CD8-positive, alpha-beta memory T cell (primary cell): ENCODE results near the gene MDN1. TPM values are rescaled to one million over a fixed set of nuclear protein-coding genes. Genes with fewer than 3 reads are reported as not detected.
"Not testable (repeated sequence)": the region's sequence is repeated elsewhere in the genome, so short reads cannot be mapped to it uniquely, and the experiment has no call there.

Experiments used
- CTCF ChIA-PET: fragments of 350-600 bp; sonication (Branson Sonifier 250); formaldehyde crosslinking; loops from one replicate; lab custom pipeline; 2021; ENCODE audit warnings: antibody characterized with exemption; lab: Charles Lee
- POLR2A ChIA-PET: fragments of 350-600 bp; sonication (Branson Sonifier 250); formaldehyde crosslinking; loops from one replicate; lab custom pipeline; 2021; ENCODE audit warnings: antibody characterized with exemption; lab: Charles Lee
- DNase-seq, 5 donors: peaks; one replicate each; pipeline versions ENCODE4 v3.0.0 to v3.0.0-alpha.2; 2020 to 2022; ENCODE audit warnings: mixed read lengths in 1 of 5
- H3K27ac ChIP-seq: one replicate; pipeline ENCODE4 v1.7.0; 2013; ENCODE audit warnings: low read depth, mild to moderate bottlenecking, low read length, moderate library complexity
- H3K27me3 ChIP-seq: 2 replicates; pipeline ENCODE4 v1.7.0; 2013; ENCODE audit warnings: low read length, mild to moderate bottlenecking; ENCODE audit not compliant: insufficient read depth, poor library complexity, severe bottlenecking
- H3K36me3 ChIP-seq: 2 replicates; pipeline ENCODE4 v1.7.0; 2013; ENCODE audit warnings: mild to moderate bottlenecking, low read length, moderate library complexity; ENCODE audit not compliant: insufficient read depth
- H3K4me1 ChIP-seq: 2 replicates; pipeline ENCODE4 v1.7.0; 2013; ENCODE audit warnings: mild to moderate bottlenecking, low read length, moderate library complexity; ENCODE audit not compliant: insufficient read depth
- H3K4me3 ChIP-seq: 2 replicates; pipeline ENCODE4 v1.7.0; 2013; ENCODE audit warnings: mild to moderate bottlenecking, low read length
- H3K9me3 ChIP-seq: 2 replicates; pipeline ENCODE4 v1.7.0; 2013; ENCODE audit warnings: mild to moderate bottlenecking, low read length
- H3K27ac Mint-ChIP-seq, 8 donors: one replicate each; pipeline ENCODE4 v1.8.0; 2020 to 2021; ENCODE audit warnings: mixed read lengths in 8 of 8, mild to moderate bottlenecking in 6 of 8, inconsistent platforms in 3 of 8, moderate library complexity in 3 of 8
- H3K27me3 Mint-ChIP-seq, 2 donors: one replicate each; pipeline ENCODE4 v1.8.0; 2020 to 2021; ENCODE audit warnings: mixed read lengths in 2 of 2, mild to moderate bottlenecking in 1 of 2, moderate library complexity in 1 of 2
- H3K36me3 Mint-ChIP-seq, 3 donors: one replicate each; pipeline ENCODE4 v1.8.0; 2020 to 2021; ENCODE audit warnings: mixed read lengths in 3 of 3, inconsistent platforms in 1 of 3, mild to moderate bottlenecking in 1 of 3
- H3K4me1 Mint-ChIP-seq, 3 donors: one replicate each; pipeline ENCODE4 v1.8.0; 2020 to 2021; ENCODE audit warnings: mixed read lengths in 3 of 3, inconsistent platforms in 1 of 3, mild to moderate bottlenecking in 1 of 3
- H3K4me3 Mint-ChIP-seq, 7 donors: one replicate each; pipeline ENCODE4 v1.8.0; 2020 to 2021; ENCODE audit warnings: mixed read lengths in 7 of 7, mild to moderate bottlenecking in 6 of 7, moderate library complexity in 4 of 7, inconsistent platforms in 2 of 7
- H3K9me3 Mint-ChIP-seq, 5 donors: one replicate each; pipeline ENCODE4 v1.8.0; 2020 to 2022; ENCODE audit warnings: mixed read lengths in 5 of 5, mild to moderate bottlenecking in 3 of 5, moderate library complexity in 2 of 5, inconsistent platforms in 1 of 5
- polyA plus RNA-seq: library from polyadenylated mRNA; unstranded; fragments of 300-500 nt; fragmentation: Illumina TruSeq; gene quantifications from one replicate; pipeline ENCODE4 v1.2.3, GENCODE V29; 2021
- total RNA-seq, 2 experiments: library from RNA; stranded (reverse); gene quantifications; one replicate each; pipeline ENCODE4 v1.2.3, GENCODE V29; 2021

MDN1 gene
- total and polyA plus RNA-seq, 3 experiments from 2014 or later = 8.6 to 63.6 (median 63.3) TPM

DNA sequence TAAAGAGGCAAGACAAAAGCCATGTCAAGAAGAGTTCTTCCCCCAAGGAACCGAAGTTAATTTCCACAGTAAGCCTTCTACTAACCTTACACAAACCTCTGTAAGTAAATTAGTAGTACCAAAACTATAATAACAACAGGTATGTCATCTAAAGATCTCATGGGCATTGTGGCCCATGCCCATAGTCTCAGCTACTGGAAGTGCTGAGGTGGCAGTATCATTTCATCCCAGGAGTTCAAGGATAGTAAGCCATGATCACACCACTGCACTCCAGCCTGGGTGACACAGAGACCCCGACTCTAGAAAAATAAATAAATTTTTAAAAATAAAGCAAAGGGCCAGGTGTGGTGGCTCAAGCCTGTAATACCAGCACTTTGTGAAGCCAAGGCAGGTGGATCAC, 29.2 kb downstream of the MDN1 start:
- no peaks in the 10 kb centered on the region for H3K9me3 ChIP-seq
- H3K4me1 ChIP-seq = peaks cover 25% of the 10 kb centered on the region
- H3K9me3 Mint-ChIP-seq = no peaks in the 10 kb centered on the region
- no peaks in the 10 kb centered on the region for H3K27me3 ChIP-seq
- H3K27ac Mint-ChIP-seq = no peak overlapping the region
- no peak overlapping the region for H3K27ac ChIP-seq
- H3K4me1 Mint-ChIP-seq = peaks cover 25 to 36% (median 27%) of the 10 kb centered on the region in 3 donors
- no peak overlapping the region for H3K4me3 Mint-ChIP-seq
- peaks cover 13 to 75% (median 27%) of the 10 kb centered on the region in 3 donors for H3K36me3 Mint-ChIP-seq
- peaks cover 32% of the 10 kb centered on the region for H3K36me3 ChIP-seq
- no peak for DNase-seq
- no peaks in the 10 kb centered on the region for H3K27me3 Mint-ChIP-seq
- H3K4me3 ChIP-seq = no peak overlapping the region
- CTCF ChIA-PET = no interaction called here
- POLR2A ChIA-PET = interaction anchor here (0.6 kb wide), 1 partner anchor 106 kb away, joined by 3 read pairs; no protein-coding TSS in a partner anchor

DNA sequence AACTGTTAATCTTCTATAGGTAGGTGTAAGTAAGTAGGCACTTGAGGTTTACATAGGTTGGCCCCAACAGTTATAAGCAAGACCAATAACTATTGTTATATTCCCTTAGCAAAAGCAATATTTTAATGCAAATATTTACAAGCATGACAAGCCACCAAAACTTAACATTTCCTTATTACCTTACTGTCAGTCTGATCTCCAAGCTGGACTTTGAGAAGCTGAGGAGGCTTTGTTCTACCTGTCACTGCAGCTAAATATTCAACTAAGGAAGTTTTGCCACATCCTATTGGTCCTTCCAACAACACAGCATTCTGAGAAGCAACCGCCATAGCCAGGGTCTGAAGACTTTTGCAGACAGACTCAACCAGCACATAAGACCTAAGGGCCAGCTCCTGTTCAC, 29.6 kb downstream of the MDN1 start:
- Histone ChIP-seq H3K36me3 (peaks cover 36% of the 10 kb centered on the region), H3K27ac (no peak overlapping the region), H3K9me3 (no peaks in the 10 kb centered on the region), H3K27me3 (no peaks in the 10 kb centered on the region), H3K4me3 (no peak overlapping the region), H3K4me1 (peaks cover 21% of the 10 kb centered on the region)
- Mint-ChIP-seq H3K4me3 (no peak overlapping the region), H3K27ac (peak overlapping the region in 1 of 8 donors; percentile 52), H3K9me3 (no peaks in the 10 kb centered on the region), H3K4me1 (peaks cover 21 to 31% (median 22%) of the 10 kb centered on the region in 3 donors), H3K27me3 (no peaks in the 10 kb centered on the region), H3K36me3 (peaks cover 17 to 75% (median 29%) of the 10 kb centered on the region in 3 donors)
- CTCF ChIA-PET = no interaction called here
- POLR2A ChIA-PET = no interaction called here
- DNase-seq = no peak

DNA sequence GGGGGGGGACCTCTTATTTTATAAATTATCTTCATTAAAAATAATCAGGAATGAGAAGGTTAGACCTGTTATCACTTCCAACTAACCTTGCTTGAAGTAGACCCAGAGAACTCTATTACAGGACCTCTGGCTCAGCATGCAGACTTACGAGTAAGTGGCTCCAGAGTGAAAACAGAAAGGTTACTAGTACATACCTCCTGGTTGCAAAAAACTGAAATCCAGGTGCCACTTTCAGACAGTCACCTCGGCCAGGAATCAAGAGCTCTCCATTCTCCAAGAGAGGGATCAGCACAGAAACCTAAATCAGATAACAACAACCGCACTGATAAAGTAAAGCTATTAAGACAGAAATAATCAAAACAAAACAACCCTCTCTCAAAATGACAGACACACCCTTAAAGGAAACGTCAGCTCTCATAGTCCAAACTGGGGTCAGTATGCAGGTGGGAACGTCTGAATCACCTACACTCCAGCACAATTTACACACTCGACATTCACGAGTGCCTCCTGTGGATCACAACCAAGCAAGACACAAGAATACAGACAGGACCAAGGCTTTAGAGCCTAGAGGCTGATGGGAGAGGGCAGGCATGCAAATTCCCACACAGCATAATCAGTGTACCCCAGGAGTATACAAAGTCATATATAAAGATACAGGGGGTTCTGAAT, 31.8 kb downstream of the MDN1 start:
- H3K36me3 Mint-ChIP-seq = peaks cover 33 to 79% (median 33%) of the 10 kb centered on the region in 3 donors
- Histone ChIP-seq H3K27me3 (no peaks in the 10 kb centered on the region), H3K9me3 (no peaks in the 10 kb centered on the region), H3K36me3 (peaks cover 32% of the 10 kb centered on the region), H3K4me3 (no peak overlapping the region), H3K4me1 (peaks cover under 1% of the 10 kb centered on the region), H3K27ac (no peak overlapping the region)
- no peak for DNase-seq
- CTCF ChIA-PET = no interaction called here
- POLR2A ChIA-PET = no interaction called here
- H3K27ac Mint-ChIP-seq = peak overlapping the region in 3 of 8 donors; percentile 35 to 77 (median 38)
- H3K4me3 Mint-ChIP-seq = no peak overlapping the region
- no peaks in the 10 kb centered on the region for H3K27me3 Mint-ChIP-seq
- peaks cover 0 to 9% (median under 1%) of the 10 kb centered on the region in 3 donors for H3K4me1 Mint-ChIP-seq
- peaks cover 0 to 5% (median 0%) of the 10 kb centered on the region in 5 donors for H3K9me3 Mint-ChIP-seq

DNA sequence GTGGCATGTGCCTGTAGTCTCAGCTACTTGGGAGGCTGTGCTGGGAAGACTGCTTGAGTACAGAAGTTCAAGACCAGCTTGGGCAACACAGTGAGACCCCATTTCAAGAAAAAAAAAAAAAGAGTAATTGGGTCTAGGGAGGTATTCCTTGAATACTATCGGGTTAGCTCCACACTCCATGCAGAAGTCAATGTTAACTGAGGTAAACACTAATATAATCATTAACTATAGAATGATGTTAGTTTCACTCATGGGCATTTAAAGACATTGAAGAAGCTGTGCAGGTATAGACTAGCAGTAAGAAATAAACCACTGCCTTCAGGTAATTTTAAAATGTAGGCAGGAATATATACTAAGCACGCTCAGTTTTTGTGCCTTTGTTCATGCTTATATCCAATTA, 32.6 kb downstream of the MDN1 start:
- H3K27ac Mint-ChIP-seq = peak overlapping the region in 1 of 8 donors; percentile 38
- H3K36me3 Mint-ChIP-seq = peaks cover 34 to 79% (median 36%) of the 10 kb centered on the region in 3 donors
- POLR2A ChIA-PET = no interaction called here
- H3K27me3 Mint-ChIP-seq = no peaks in the 10 kb centered on the region
- H3K4me3 Mint-ChIP-seq = no peak overlapping the region
- peaks cover 0 to 9% (median 0%) of the 10 kb centered on the region in 3 donors for H3K4me1 Mint-ChIP-seq
- no peaks in the 10 kb centered on the region for H3K4me1 ChIP-seq
- CTCF ChIA-PET = no interaction called here
- H3K36me3 ChIP-seq = peaks cover 32% of the 10 kb centered on the region
- H3K9me3 ChIP-seq = no peaks in the 10 kb centered on the region
- H3K27ac ChIP-seq = no peak overlapping the region
- no peaks in the 10 kb centered on the region for H3K27me3 ChIP-seq
- peaks cover 0 to 5% (median 0%) of the 10 kb centered on the region in 5 donors for H3K9me3 Mint-ChIP-seq
- no peak overlapping the region for H3K4me3 ChIP-seq
- DNase-seq = no peak

DNA sequence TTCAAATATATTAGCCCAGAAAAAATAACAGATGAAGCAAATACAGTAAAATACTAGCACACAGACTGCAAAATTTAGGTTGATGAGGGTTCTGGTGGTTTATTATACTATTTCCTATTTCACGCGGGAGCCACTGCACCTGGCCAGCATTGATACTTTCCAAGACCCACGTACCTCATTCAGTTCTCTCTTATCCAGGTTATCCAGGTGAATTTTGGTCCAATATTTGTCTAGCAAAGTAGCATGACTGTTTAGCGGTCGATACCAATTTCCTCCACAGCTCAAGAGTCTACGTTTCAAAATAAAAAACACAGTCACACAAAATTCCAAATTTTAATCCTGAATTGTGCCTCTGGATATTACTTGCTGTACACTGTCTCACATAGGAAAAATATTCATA, 34.8 kb downstream of the MDN1 start:
- no peak overlapping the region for H3K27ac Mint-ChIP-seq
- Histone ChIP-seq H3K4me1 (no peaks in the 10 kb centered on the region), H3K27ac (no peak overlapping the region), H3K36me3 (peaks cover 32% of the 10 kb centered on the region), H3K4me3 (no peak overlapping the region), H3K9me3 (no peaks in the 10 kb centered on the region), H3K27me3 (no peaks in the 10 kb centered on the region)
- ChIA-PET POLR2A (no interaction called here), CTCF (no interaction called here)
- no peak for DNase-seq
- no peaks in the 10 kb centered on the region for H3K27me3 Mint-ChIP-seq
- H3K9me3 Mint-ChIP-seq = peaks cover 0 to 5% (median 0%) of the 10 kb centered on the region in 5 donors
- H3K4me3 Mint-ChIP-seq = no peak overlapping the region
- peaks cover 0 to 9% (median 0%) of the 10 kb centered on the region in 3 donors for H3K4me1 Mint-ChIP-seq
- H3K36me3 Mint-ChIP-seq = peaks cover 44 to 84% (median 47%) of the 10 kb centered on the region in 3 donors

DNA sequence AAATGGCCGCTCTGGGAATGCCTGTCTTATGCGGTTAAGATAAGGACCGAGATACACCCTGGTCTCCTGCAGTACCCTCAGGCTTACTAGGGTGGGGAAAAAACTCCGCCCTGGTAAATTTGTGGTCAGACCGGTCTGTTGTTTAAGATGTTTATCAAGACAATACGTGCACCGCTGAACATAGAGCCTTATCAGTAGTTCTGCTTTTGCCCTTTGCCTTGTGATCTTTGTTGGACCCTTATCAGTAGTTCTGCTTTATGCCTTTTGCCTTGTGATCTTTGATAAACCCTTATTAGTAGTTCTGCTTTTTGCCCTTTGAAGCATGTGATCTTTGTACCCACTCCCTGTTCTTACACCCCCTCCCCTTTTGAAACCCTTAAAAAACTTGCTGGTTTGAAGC, 36.3 kb downstream of the MDN1 start:
- Mint-ChIP-seq H3K27ac (peak overlapping the region in 1 of 8 donors; percentile 11), H3K36me3 (peaks cover 37 to 80% (median 46%) of the 10 kb centered on the region in 3 donors)
- POLR2A ChIA-PET, H3K27ac ChIP-seq, H3K9me3 ChIP-seq, H3K4me1 ChIP-seq, H3K9me3 Mint-ChIP-seq, H3K4me3 Mint-ChIP-seq, DNase-seq, H3K27me3 ChIP-seq, H3K4me1 Mint-ChIP-seq, CTCF ChIA-PET, H3K27me3 Mint-ChIP-seq, H3K4me3 ChIP-seq: not testable (repeated sequence)
- peaks cover 23% of the 10 kb centered on the region for H3K36me3 ChIP-seq

DNA sequence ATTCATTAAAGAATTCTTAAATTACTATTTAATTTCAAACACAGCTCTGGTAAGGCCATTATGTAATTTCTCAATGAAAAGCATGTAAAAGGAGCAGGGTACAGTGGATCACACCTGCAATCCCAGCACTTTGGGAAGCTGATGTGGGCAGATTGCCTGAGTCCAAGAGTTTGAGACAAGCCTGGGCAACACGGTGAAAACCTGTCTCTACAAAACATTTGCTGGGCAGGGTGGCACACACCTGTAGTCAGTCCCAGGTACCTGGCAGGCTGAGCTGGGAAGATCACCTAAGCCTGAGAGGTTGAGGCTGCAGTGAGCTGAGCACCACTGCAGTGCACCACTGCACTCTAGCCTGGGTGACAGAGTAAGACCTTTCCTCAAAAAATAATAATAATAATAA, 37.4 kb downstream of the MDN1 start:
- no peaks in the 10 kb centered on the region for H3K27me3 Mint-ChIP-seq
- H3K9me3 Mint-ChIP-seq = peaks cover 0 to 5% (median 0%) of the 10 kb centered on the region in 5 donors
- H3K4me1 ChIP-seq = no peaks in the 10 kb centered on the region
- H3K4me3 Mint-ChIP-seq = no peak overlapping the region
- no peak overlapping the region for H3K4me3 ChIP-seq
- ChIA-PET POLR2A (no interaction called here), CTCF (no interaction called here)
- H3K36me3 ChIP-seq = peaks cover 23% of the 10 kb centered on the region
- H3K27me3 ChIP-seq = no peaks in the 10 kb centered on the region
- H3K9me3 ChIP-seq = no peaks in the 10 kb centered on the region
- no peak overlapping the region for H3K27ac Mint-ChIP-seq
- H3K36me3 Mint-ChIP-seq = peaks cover 37 to 75% (median 46%) of the 10 kb centered on the region in 3 donors
- no peak for DNase-seq
- no peak overlapping the region for H3K27ac ChIP-seq
- H3K4me1 Mint-ChIP-seq = no peaks in the 10 kb centered on the region

DNA sequence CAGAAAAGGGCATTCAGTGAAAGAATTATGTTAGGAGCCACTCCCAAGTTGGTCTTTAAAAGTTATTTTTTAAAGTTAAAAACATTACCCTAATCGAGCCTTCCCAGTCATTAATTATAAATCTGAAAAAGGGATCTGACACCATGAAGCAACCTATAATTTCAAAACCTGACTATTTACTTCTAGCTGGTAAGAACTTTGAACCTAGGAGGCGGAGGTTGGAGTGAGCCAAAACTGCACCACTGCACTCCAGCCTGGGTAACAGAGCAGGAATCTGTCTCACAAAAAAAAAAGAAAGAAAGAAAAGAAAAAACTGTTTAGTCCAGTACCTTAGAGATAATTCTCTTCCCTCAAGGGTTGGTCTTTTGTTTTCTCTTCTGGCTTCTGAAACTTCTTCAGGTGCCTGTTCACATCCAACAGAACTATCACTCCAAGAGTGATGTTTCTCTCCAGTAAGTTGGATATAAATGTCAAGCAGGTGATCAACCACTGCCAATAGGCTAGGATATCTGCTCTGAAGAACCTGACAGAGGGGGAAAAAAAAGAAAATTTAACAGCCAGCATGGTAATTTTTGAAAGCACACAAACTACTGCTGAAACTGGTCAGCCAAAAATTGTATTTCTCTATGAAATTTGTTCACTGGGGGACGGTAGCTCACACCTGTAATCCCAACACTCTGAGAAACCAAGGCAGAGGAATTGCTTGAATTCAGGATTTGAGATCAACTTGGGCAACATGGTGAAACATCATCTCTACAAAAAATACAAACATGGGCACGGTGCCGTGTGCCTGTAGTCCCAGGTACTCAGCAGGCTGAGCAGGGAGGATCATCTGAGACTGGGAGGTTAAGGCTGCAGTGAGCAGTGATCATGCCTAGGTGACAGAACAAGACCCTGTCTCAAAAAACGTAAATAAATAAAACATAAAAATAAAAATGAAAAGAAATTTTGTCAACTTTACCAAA, 38.2 kb downstream of the MDN1 start:
- CTCF ChIA-PET = no interaction called here
- H3K9me3 ChIP-seq = no peaks in the 10 kb centered on the region
- Mint-ChIP-seq H3K4me3 (no peak overlapping the region), H3K27ac (no peak overlapping the region), H3K9me3 (peaks cover 0 to 5% (median 0%) of the 10 kb centered on the region in 5 donors), H3K36me3 (peaks cover 37 to 76% (median 46%) of the 10 kb centered on the region in 3 donors), H3K27me3 (no peaks in the 10 kb centered on the region), H3K4me1 (no peaks in the 10 kb centered on the region)
- H3K4me1 ChIP-seq = no peaks in the 10 kb centered on the region
- POLR2A ChIA-PET = interaction anchor here (0.7 kb wide), 1 partner anchor 67 kb away, joined by 6 read pairs; no protein-coding TSS in a partner anchor
- no peak overlapping the region for H3K4me3 ChIP-seq
- no peaks in the 10 kb centered on the region for H3K27me3 ChIP-seq
- no peak for DNase-seq
- no peak overlapping the region for H3K27ac ChIP-seq
- peaks cover 19% of the 10 kb centered on the region for H3K36me3 ChIP-seq
